ENCODE measurements around the gene INPP5A. TPM values are rescaled to one million over a fixed set of nuclear protein-coding genes. Genes with fewer than 3 reads are reported as not detected.

INPP5A gene
- total and polyA plus RNA-seq, 9 of the 15 experiments (the other 6 are each of a cell fraction or from before 2014, with no cell fraction given), result 0.66 to 11.6 (median 7.7) TPM

- H3K4me1 ChIP-seq (replicated peaks in 1 of 2; ENCODE audit: control insufficient read depth in 2 of 2, insufficient read depth in 2 of 2, low read length in 2 of 2), result peaks cover 0 to 3% of the 10 kb centered on the region in 2 experiments; a peak in 2 of 5 replicates
- DNase-seq (ENCODE audit: extremely low read depth in 1 of 4, low spot score in 3 of 4), result no peak
- no peaks in the 10 kb centered on the region for H3K9me1 ChIP-seq (ENCODE audit: control insufficient read depth, insufficient read depth, low read length)
- ChIA-PET POLR2A (interaction anchor here (0.6 kb wide), 1 partner anchor 190 kb away, joined by 3 read pairs; no protein-coding TSS in a partner anchor), CTCF (ENCODE audit: low intra/inter-chr PET ratio) (no interaction called here)
- no peaks in the 10 kb centered on the region for H4K20me1 ChIP-seq (replicated peaks; ENCODE audit: control insufficient read depth, insufficient read depth, low read length)
- no peak overlapping the region for H3K4me3 ChIP-seq
- BruUV-seq (replicated peaks), result no TSS peak
- H3K27ac ChIP-seq (ENCODE audit: extremely low read depth, low read depth, low read length), result no peak overlapping the region
- H3K79me2 ChIP-seq (ENCODE audit: control insufficient read depth, insufficient read depth, low read length), result no peaks in the 10 kb centered on the region
- ATAC-seq, result no peak
- H3K9ac ChIP-seq (ENCODE audit: insufficient read depth in 1 of 2, low read depth in 2 of 2, low read length in 2 of 2), result no peak overlapping the region
- no peaks in the 10 kb centered on the region for H3K36me3 ChIP-seq (ENCODE audit: control insufficient read depth, insufficient read depth, low read length)
- intact Hi-C loops (cut with micrococcal nuclease), result no loop called here
- H3K27me3 ChIP-seq (ENCODE audit: control insufficient read depth in 2 of 2, insufficient read depth in 2 of 2, low read length in 2 of 2), result no peaks in the 10 kb centered on the region
- 61% methylated on average over 20 of the region's 20 CpGs for WGBS (ENCODE audit: insufficient coverage, low coverage, missing lambda C conversion rate)
- FAIRE-seq, result no peak
- no peak overlapping the region for H3K4me2 ChIP-seq (ENCODE audit: insufficient read depth, low read length)
- in situ Hi-C loops (cut with MboI), result no loop called here
- no peak overlapping the region for H2AFZ ChIP-seq (ENCODE audit: low read depth, low read length)
- no peaks in the 10 kb centered on the region for H3K9me3 ChIP-seq (replicated peaks; ENCODE audit: control insufficient read depth, insufficient read depth, low read depth, low read length)
- no peak for TF ChIP-seq PATZ1 (CRISPR knock-in tag; IDR thresholded peaks at IDR 0.05; ENCODE audit: borderline replicate concordance)
- no peak for TF ChIP-seq POU5F1 (IDR thresholded peaks at IDR 0.05; ENCODE audit: borderline replicate concordance, low read depth, low read length, partially characterized antibody)
- no peak for TF ChIP-seq LEF1 (IDR thresholded peaks at IDR 0.05)
- no peak for TF ChIP-seq CLOCK (CRISPR knock-in tag; IDR thresholded peaks at IDR 0.05; ENCODE audit: borderline replicate concordance)
- no peak for TF ChIP-seq NFE2 (IDR thresholded peaks at IDR 0.05; ENCODE audit: low read depth)
- no peak for TF ChIP-seq ETV6 (IDR thresholded peaks at IDR 0.05; ENCODE audit: borderline replicate concordance in 1 of 2, low read depth in 2 of 2, low read length in 1 of 2)
- no peak for TF ChIP-seq ETV6 (CRISPR knock-in tag; IDR thresholded peaks at IDR 0.05; ENCODE audit: borderline replicate concordance)
- no peak for TF ChIP-seq ETV5 (CRISPR knock-in tag; IDR thresholded peaks at IDR 0.05; ENCODE audit: low read depth)
- no peak for TF ChIP-seq HMGXB4 (CRISPR knock-in tag; IDR thresholded peaks at IDR 0.05)
- no peak for TF ChIP-seq TSC22D4 (tag; IDR thresholded peaks at IDR 0.05)
- TF ChIP-seq IRF2 (CRISPR knock-in tag; IDR thresholded peaks at IDR 0.05), result no peak
- TF ChIP-seq PHF21A (IDR thresholded peaks at IDR 0.05; ENCODE audit: borderline replicate concordance, low read depth), result no peak
- no peak for TF ChIP-seq FOXP1 (CRISPR knock-in tag; IDR thresholded peaks at IDR 0.05)
- TF ChIP-seq CHD2 (IDR thresholded peaks at IDR 0.05; ENCODE audit: low read depth, low read length), result no peak
- TF ChIP-seq GATAD2A (IDR thresholded peaks at IDR 0.05), result no peak
- TF ChIP-seq MEIS2 (IDR thresholded peaks at IDR 0.05; ENCODE audit: partially characterized antibody), result no peak
- TF ChIP-seq MBD2 (IDR thresholded peaks at IDR 0.05; ENCODE audit: borderline replicate concordance, low read depth), result no peak
These were observed 111.4 kb downstream of the INPP5A start for GRCh38 chr10:132648851-132649528.

Data from K562 (cell line).